BE2C (cell line): ENCODE measurements around the gene GLIS1.
A peak's percentile ranks its signal among the peaks of the same experiment; 100 is the strongest.

Source experiments
- DNase-seq: peaks from one replicate; pipeline ENCODE4 v3.0.0-alpha.2; 2020
- H3K27me3 ChIP-seq: fragments of 250-450 bp; sonication (Bioruptor Pico); 2 replicates; pipeline ENCODE4 v1.5.1; 2020; ENCODE audit warnings: mild to moderate bottlenecking
- H3K36me3 ChIP-seq: fragments of 250-450 bp; sonication (Bioruptor Pico); 2 replicates; pipeline ENCODE4 v1.5.1; 2020; ENCODE audit warnings: mild to moderate bottlenecking
- H3K4me1 ChIP-seq: fragments of 250-450 bp; sonication (Bioruptor Pico); 2 replicates; pipeline ENCODE4 v1.5.1; 2020
- H3K4me3 ChIP-seq: 2 replicates; pipeline ENCODE4 v1.5.1; 2011; ENCODE audit warnings: low read depth, low read length
- H3K9me3 ChIP-seq: fragments of 250-450 bp; sonication (Bioruptor Pico); 2 replicates; pipeline ENCODE4 v1.5.1; 2020
- CTCF ChIP-seq: IDR thresholded peaks from 2 replicates; pipeline ENCODE4 v1.5.1; 2012; ENCODE audit warnings: mild to moderate bottlenecking, low read depth, low read length

Gene GLIS1

GRCh38 chr1:53473463-53473862 is 265.5 kb downstream of the GLIS1 start:
- no peak overlapping the region for H3K4me3 ChIP-seq
- no peaks in the 10 kb centered on the region for H3K27me3 ChIP-seq
- peak; percentile 41 for TF ChIP-seq CTCF
- H3K9me3 ChIP-seq, result no peaks in the 10 kb centered on the region
- no peaks in the 10 kb centered on the region for H3K4me1 ChIP-seq
- H3K36me3 ChIP-seq, result no peaks in the 10 kb centered on the region
- DNase-seq, result no peak

GRCh38 chr1:53471000-53471399 is 268.0 kb downstream of the GLIS1 start:
- H3K4me3 ChIP-seq, result no peak overlapping the region
- H3K36me3 ChIP-seq, result no peaks in the 10 kb centered on the region
- H3K27me3 ChIP-seq, result no peaks in the 10 kb centered on the region
- TF ChIP-seq CTCF, result no peak
- H3K4me1 ChIP-seq, result no peaks in the 10 kb centered on the region
- H3K9me3 ChIP-seq, result no peaks in the 10 kb centered on the region
- DNase-seq, result no peak

GRCh38 chr1:53470584-53470983 is 268.4 kb downstream of the GLIS1 start:
- DNase-seq, result no peak
- Histone ChIP-seq H3K9me3 (no peaks in the 10 kb centered on the region), H3K27me3 (no peaks in the 10 kb centered on the region), H3K36me3 (no peaks in the 10 kb centered on the region), H3K4me1 (no peaks in the 10 kb centered on the region), H3K4me3 (no peak overlapping the region)
- TF ChIP-seq CTCF, result no peak

- TF ChIP-seq CTCF, result no peak
- DNase-seq, result no peak
Measured at GRCh38 chr1:53470155-53470554, 268.8 kb downstream of the GLIS1 start.

GRCh38 chr1:53469373-53469772 is 269.6 kb downstream of the GLIS1 start:
- no peak for TF ChIP-seq CTCF
- Histone ChIP-seq H3K27me3 (no peaks in the 10 kb centered on the region), H3K4me3 (no peak overlapping the region), H3K36me3 (no peaks in the 10 kb centered on the region), H3K9me3 (no peaks in the 10 kb centered on the region), H3K4me1 (no peaks in the 10 kb centered on the region)
- DNase-seq, result no peak

More at GRCh38 chr1:53470155-53470554, 268.8 kb downstream of the GLIS1 start:
- Histone ChIP-seq H3K4me1 (no peaks in the 10 kb centered on the region), H3K27me3 (no peaks in the 10 kb centered on the region), H3K36me3 (no peaks in the 10 kb centered on the region), H3K9me3 (no peaks in the 10 kb centered on the region), H3K4me3 (no peak overlapping the region)

GRCh38 chr1:53468374-53468773 is 270.6 kb downstream of the GLIS1 start:
- no peak for DNase-seq
- Histone ChIP-seq H3K9me3 (no peaks in the 10 kb centered on the region), H3K36me3 (no peaks in the 10 kb centered on the region), H3K27me3 (no peaks in the 10 kb centered on the region), H3K4me3 (no peak overlapping the region), H3K4me1 (no peaks in the 10 kb centered on the region)
- TF ChIP-seq CTCF, result no peak
